Subcutaneous adipose tissue (tissue), 4 donors: ENCODE data around the gene RNF227. TPM values are rescaled to one million over a fixed set of nuclear protein-coding genes. Genes with fewer than 3 reads are reported as not detected.
A peak's percentile ranks its signal among the peaks of the same experiment; 100 is the strongest.

ENCODE experiments used
- small RNA-seq: library from RNA; depleted of rRNA; stranded (forward); fragments of <200 nt; gene quantifications from one replicate; pipeline ENCODE3, GENCODE V24; 2016
- total RNA-seq, 4 donors: library from RNA; depleted of rRNA; stranded (reverse); fragments of >200 nt; gene quantifications; one replicate each; pipeline ENCODE4 v1.1.0, GENCODE V29; 2016
- TF ChIP-seq, protein P1 (sequence below): fragments of 450-650 bp; IDR thresholded peaks from one replicate; pipeline ENCODE4 v1.5.1; 2016; ENCODE audit warnings: low read depth, mild to moderate bottlenecking, control low read depth, antibody characterized with exemption, moderate library complexity

Gene RNF227
- total RNA-seq, 4 donors from 2014 or later: 1.5 to 6.1 (median 2.8) TPM

DNA sequence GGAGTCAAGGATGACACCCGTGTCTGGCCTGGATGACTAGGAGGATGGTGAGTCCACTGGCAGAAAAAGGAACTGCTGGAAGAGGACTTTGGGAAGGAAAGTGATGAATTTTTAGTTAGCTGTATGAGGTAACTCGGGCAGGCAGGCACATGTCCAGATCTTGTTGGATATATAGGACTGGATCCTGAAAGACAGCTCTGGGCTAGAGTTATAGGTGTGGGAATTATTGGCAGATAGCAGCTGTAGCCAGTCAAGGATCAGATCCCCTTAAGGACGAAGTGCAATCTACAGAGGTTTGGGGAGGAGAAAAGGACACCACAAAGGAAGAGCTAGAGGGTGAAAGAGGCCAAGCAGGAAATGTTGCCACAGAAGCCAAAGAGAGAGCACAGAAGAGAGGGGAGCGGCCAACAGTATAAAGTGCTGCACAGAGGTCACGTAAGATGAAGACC, 48.2 kb downstream of the RNF227 start:
- TF ChIP-seq, protein P1, sequence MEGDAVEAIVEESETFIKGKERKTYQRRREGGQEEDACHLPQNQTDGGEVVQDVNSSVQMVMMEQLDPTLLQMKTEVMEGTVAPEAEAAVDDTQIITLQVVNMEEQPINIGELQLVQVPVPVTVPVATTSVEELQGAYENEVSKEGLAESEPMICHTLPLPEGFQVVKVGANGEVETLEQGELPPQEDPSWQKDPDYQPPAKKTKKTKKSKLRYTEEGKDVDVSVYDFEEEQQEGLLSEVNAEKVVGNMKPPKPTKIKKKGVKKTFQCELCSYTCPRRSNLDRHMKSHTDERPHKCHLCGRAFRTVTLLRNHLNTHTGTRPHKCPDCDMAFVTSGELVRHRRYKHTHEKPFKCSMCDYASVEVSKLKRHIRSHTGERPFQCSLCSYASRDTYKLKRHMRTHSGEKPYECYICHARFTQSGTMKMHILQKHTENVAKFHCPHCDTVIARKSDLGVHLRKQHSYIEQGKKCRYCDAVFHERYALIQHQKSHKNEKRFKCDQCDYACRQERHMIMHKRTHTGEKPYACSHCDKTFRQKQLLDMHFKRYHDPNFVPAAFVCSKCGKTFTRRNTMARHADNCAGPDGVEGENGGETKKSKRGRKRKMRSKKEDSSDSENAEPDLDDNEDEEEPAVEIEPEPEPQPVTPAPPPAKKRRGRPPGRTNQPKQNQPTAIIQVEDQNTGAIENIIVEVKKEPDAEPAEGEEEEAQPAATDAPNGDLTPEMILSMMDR: no peak

- TF ChIP-seq, protein P1: no peak
Observed at GRCh38 chr17:7864995-7865650, 51.0 kb downstream of the RNF227 start.

Small RNAs within 50 kb of the gene (small RNA-seq; reads per million reads assigned to genes)
- gene SCARNA21: 2.9 reads per million, percentile 57 among the genes with 10 or more reads in this experiment

Other genes with a start within 250 kb of the RNF227 start
- 10 to 100 TPM; 13.8 to 21.7 (median 16.4) TPM for gene TP53, start 228.8 kb downstream of the RNF227 start, total RNA-seq
- gene WRAP53, start 227.8 kb downstream of the RNF227 start, total RNA-seq: 1 to 10 TPM; 1.1 to 3.3 (median 2.1) TPM
- under 1 TPM; 0.22 to 0.82 (median 0.55) TPM for gene EFNB3, start 211.1 kb downstream of the RNF227 start, total RNA-seq
- under 1 TPM; under 0.01 to 0.22 (median 0.18) TPM for gene DNAH2, start 198.5 kb downstream of the RNF227 start, total RNA-seq
- 10 to 100 TPM in 1 of 4 donors, 1 to 10 TPM in 3; 5.6 to 10.4 (median 6.6) TPM for gene KDM6B, start 82.1 kb downstream of the RNF227 start, total RNA-seq
- 10 to 100 TPM in 2 of 4 donors, 1 to 10 TPM in 2; 1.0 to 16.0 (median 10.8) TPM for gene TMEM88, start 61.2 kb downstream of the RNF227 start, total RNA-seq
- 100 to 1,000 TPM in 2 of 4 donors, 10 to 100 TPM in 2; 68.0 to 184 (median 96.7) TPM for gene NAA38, start 58.7 kb downstream of the RNF227 start, total RNA-seq
- 1 to 10 TPM; 4.1 to 7.7 (median 6.3) TPM for gene CYB5D1, start 58.3 kb downstream of the RNF227 start, total RNA-seq
- gene CHD3, start 27.5 kb downstream of the RNF227 start, total RNA-seq: 10 to 100 TPM; 14.8 to 41.4 (median 31.3) TPM
- 1 to 10 TPM in 1 of 4 donors, under 1 TPM in 2, not detected in 1; 0.44 to 2.8 (median 0.51) TPM for gene KCNAB3, start 13.6 kb upstream of the RNF227 start, total RNA-seq
- gene TRAPPC1, start 15.7 kb upstream of the RNF227 start, total RNA-seq: 10 to 100 TPM; 28.8 to 43.5 (median 37.5) TPM
- 10 to 100 TPM in 3 of 4 donors, 1 to 10 TPM in 1; 7.5 to 27.3 (median 21.9) TPM for gene CNTROB, start 15.9 kb upstream of the RNF227 start, total RNA-seq
- gene GUCY2D, start 86.3 kb upstream of the RNF227 start, total RNA-seq: not detected
- 10 to 100 TPM in 2 of 4 donors, 1 to 10 TPM in 2; 4.9 to 36.4 (median 10.9) TPM for gene ALOX15B, start 122.8 kb upstream of the RNF227 start, total RNA-seq
- not detected for gene ALOX12B, start 171.4 kb upstream of the RNF227 start, total RNA-seq
- not detected for gene ALOXE3, start 202.2 kb upstream of the RNF227 start, total RNA-seq
- not detected for gene HES7, start 207.8 kb upstream of the RNF227 start, total RNA-seq
- gene PER1, start 236.1 kb upstream of the RNF227 start, total RNA-seq: 100 to 1,000 TPM in 3 of 4 donors, 10 to 100 TPM in 1; 95.2 to 186 (median 121) TPM
- gene VAMP2, start 246.7 kb upstream of the RNF227 start, total RNA-seq: 10 to 100 TPM; 18.6 to 45.2 (median 23.4) TPM